Measurements from ENCODE around the gene HLA-DRB1.

The HLA-DRB1 gene

DNA sequence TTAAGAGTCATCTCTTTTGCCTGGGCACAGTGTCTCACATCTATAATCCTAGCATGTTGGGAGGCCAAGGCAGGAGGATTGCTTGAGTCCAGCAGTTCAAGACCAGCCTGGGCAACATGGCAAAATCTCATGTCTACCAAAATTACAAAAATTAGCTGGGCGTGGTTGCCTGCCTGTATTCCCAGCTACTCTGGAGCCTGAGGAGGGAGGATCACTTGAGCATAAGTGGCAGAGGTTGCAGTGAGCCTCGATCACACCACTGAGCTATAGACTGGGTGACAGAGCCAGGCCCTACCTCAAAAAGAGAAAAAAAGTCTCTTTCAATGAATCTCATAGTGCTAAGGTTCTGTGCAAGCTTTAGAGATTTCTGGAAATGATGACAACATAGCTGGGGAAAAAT is 1.5 kb downstream of the HLA-DRB1 start:
- TF ChIP-seq GATA2 (IDR thresholded peaks at IDR 0.05; ENCODE audit: low read depth, low read length) (no peak), GATA3 (IDR thresholded peaks at IDR 0.05; ENCODE audit: low read depth, low read length) (no peak)

- TF ChIP-seq GATA2 (IDR thresholded peaks at IDR 0.05; ENCODE audit: low read depth, low read length): no peak
- TF ChIP-seq GATA3 (IDR thresholded peaks at IDR 0.05; ENCODE audit: low read depth, low read length): no peak
Observed at GRCh38 chr6:32583527-32583898, 6.1 kb downstream of the HLA-DRB1 start.

- TF ChIP-seq GATA3 (IDR thresholded peaks at IDR 0.05; ENCODE audit: low read depth, low read length) (no peak), GATA2 (IDR thresholded peaks at IDR 0.05; ENCODE audit: low read depth, low read length) (no peak)
Observed at GRCh38 chr6:32581315-32582095, 8.1 kb downstream of the HLA-DRB1 start.

- TF ChIP-seq GATA3 (IDR thresholded peaks at IDR 0.05; ENCODE audit: low read depth, low read length): no peak
Observed at GRCh38 chr6:32580593-32580992, 9.1 kb downstream of the HLA-DRB1 start.

DNA sequence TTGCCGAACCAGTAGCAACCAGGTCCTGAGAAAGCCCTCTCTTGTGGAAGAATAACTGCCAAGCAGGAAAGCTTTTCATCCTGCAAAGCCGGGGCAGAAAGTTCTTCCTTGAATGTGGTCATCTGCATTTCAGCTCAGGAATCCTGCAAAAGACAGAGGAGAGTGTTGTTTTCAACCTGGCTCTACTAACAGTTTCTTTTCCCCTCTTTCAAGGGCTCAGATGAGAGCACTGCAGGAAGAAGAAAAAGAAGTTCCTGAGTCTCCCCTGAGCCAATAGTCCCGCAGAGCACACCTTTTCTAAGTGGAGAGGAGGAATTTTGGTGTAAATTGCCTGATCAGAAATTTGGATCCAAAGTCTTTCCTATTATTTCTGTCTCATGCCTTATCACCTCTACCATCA is 10.7 kb downstream of the HLA-DRB1 start:
- no peak for TF ChIP-seq GATA2 (IDR thresholded peaks at IDR 0.05; ENCODE audit: low read depth, low read length)
- TF ChIP-seq GATA3 (IDR thresholded peaks at IDR 0.05; ENCODE audit: low read depth, low read length): no peak

DNA sequence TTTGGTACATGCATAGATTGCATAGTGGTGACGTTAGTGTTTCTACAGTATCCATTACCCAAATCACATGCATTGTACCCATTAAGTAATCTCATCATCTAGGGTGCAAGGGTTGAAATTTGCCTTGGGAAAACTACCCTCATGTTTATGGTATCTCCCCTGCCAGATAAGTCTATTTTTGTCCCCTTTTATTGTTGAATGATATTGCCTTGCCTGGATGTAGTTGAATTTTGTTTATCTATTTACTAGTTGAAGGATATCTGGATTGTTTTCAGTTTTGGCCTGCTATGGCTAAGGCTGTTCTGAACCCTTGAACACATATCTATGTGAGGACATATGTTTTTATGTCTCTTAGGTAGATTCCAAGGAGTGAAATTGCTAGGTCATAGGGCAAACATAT is 13.4 kb downstream of the HLA-DRB1 start:
- TF ChIP-seq GATA2 (IDR thresholded peaks at IDR 0.05; ENCODE audit: low read depth, low read length): no peak
- no peak for TF ChIP-seq GATA3 (IDR thresholded peaks at IDR 0.05; ENCODE audit: low read depth, low read length)

- TF ChIP-seq GATA3 (IDR thresholded peaks at IDR 0.05; ENCODE audit: low read depth, low read length) (no peak), GATA2 (IDR thresholded peaks at IDR 0.05; ENCODE audit: low read depth, low read length) (no peak)
Observed at GRCh38 chr6:32570363-32570905, 19.2 kb downstream of the HLA-DRB1 start.

GRCh38 chr6:32568561-32568960 is 21.1 kb downstream of the HLA-DRB1 start:
- TF ChIP-seq GATA2 (IDR thresholded peaks at IDR 0.05; ENCODE audit: low read depth, low read length): no peak
- no peak for TF ChIP-seq GATA3 (IDR thresholded peaks at IDR 0.05; ENCODE audit: low read depth, low read length)

GRCh38 chr6:32566957-32567356 is 22.7 kb downstream of the HLA-DRB1 start:
- no peak for TF ChIP-seq GATA2 (IDR thresholded peaks at IDR 0.05; ENCODE audit: low read depth, low read length)
- no peak for TF ChIP-seq GATA3 (IDR thresholded peaks at IDR 0.05; ENCODE audit: low read depth, low read length)

GRCh38 chr6:32565511-32565910 is 24.1 kb downstream of the HLA-DRB1 start:
- TF ChIP-seq GATA3 (IDR thresholded peaks at IDR 0.05; ENCODE audit: low read depth, low read length) (no peak), GATA2 (IDR thresholded peaks at IDR 0.05; ENCODE audit: low read depth, low read length) (no peak)

GRCh38 chr6:32562940-32563339 is 26.7 kb downstream of the HLA-DRB1 start:
- no peak for TF ChIP-seq GATA3 (IDR thresholded peaks at IDR 0.05; ENCODE audit: low read depth, low read length)
- no peak for TF ChIP-seq GATA2 (IDR thresholded peaks at IDR 0.05; ENCODE audit: low read depth, low read length)

DNA sequence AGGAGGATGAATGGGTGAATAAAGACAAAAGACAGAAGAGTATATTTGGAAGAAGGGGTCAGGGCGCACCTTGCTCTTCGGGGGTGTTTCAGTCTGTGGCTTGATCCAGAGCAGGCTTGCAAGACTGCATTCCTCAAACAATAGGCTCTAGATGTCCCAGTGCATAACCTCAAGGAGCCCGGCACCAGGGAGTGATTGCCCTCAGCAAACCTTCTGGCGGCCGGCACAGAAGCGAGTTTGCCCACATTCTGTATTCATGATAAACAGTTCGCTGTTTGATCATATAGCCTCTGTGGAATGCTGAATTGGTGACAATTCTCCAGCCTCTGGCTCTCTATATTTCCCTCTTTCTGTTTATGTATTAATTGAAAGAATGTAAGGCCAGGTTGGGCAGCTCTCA is 29.9 kb downstream of the HLA-DRB1 start:
- no peak for TF ChIP-seq GATA2 (IDR thresholded peaks at IDR 0.05; ENCODE audit: low read depth, low read length)
- TF ChIP-seq GATA3 (IDR thresholded peaks at IDR 0.05; ENCODE audit: low read depth, low read length): no peak

DNA sequence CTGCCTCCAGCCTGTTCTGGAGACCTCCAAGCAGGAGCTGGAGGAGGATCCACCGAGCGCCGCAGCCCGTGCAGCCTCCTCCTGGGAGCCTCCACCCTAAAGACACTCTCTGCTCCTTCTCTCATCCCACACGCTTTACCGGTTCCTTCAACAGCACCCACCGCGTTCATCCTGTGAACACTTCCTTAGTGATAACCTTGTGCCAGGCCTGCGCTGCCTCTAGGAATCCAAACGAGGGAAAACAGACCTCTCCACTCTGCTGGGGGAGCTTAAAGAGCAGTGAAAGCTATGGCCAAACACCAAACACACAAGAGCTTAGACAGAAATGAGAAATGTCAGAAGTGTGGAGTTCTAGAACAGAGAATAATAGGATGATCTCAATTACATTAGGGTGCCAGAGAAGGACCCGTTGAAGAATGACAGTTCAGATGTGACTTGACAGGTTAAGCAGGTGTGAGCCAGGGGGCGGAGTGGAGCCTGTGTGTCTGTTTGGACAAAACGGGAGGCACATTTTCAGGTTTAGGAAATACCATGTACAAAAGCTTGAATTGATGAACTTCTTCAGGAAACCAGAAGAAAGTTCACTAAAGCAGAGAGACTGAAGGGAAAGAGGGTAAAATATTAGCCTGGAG is 31.1 kb downstream of the HLA-DRB1 start:
- TF ChIP-seq GATA2 (IDR thresholded peaks at IDR 0.05; ENCODE audit: low read depth, low read length) (no peak), GATA3 (IDR thresholded peaks at IDR 0.05; ENCODE audit: low read depth, low read length) (no peak)

DNA sequence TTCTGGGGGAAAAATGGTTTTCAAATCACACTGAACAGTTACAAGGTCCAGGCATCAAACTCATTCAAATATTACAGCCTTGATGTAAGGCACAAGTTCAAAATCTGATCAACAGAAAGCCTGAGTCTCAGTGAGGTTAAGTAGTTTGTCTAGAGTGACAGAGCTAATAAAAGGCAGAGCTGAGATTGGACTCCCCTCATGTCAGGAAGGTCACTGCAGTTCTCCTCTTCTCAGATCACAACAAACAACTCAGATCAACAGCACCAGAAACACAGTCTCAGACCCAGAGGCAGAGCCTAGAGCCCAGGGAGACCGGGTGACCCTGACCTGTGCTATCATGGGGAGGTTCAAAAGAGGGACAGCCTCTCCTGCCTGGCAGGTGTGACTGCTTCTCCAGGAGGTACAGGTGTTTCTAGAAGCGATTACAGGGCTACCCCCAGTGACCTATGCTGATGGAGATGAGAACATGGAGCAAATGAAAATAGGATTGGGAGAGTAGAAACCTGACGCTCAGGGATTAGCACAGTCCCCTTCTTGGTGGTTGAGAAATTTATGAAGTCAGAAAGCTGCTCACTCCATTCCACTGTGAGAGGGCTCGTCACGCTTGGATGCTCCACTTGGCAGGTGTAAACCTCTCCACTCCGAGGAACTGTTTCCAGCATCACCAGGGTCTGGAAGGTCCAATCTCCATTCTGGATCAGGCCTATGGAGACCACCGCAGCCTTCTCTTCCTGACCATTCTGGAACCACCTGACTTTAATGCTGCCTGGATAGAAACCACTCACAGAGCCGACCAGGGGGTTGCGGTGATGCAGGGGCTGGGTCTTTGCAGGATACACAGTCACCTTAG is 35.3 kb downstream of the HLA-DRB1 start:
- TF ChIP-seq GATA2 (IDR thresholded peaks at IDR 0.05; ENCODE audit: low read depth, low read length): no peak
- no peak for TF ChIP-seq GATA3 (IDR thresholded peaks at IDR 0.05; ENCODE audit: low read depth, low read length)
